GM21529 (cell line): ENCODE data around the gene TMEM120B.

Experiments used
- ATAC-seq: cut with Tn5 transposase; IDR thresholded peaks from one replicate; pipeline ENCODE4 v1.9.1; 2021; ENCODE audit not compliant: unreplicated experiment

Gene TMEM120B

GRCh38 chr12:121812921-121813896 lies 100.7 kb downstream of the TMEM120B start:
- ATAC-seq: no peak

GRCh38 chr12:121813951-121814350 lies 101.4 kb downstream of the TMEM120B start:
- ATAC-seq: no peak

GRCh38 chr12:121814429-121815119 lies 102.0 kb downstream of the TMEM120B start:
- ATAC-seq: no peak

- ATAC-seq: no peak
Measured at GRCh38 chr12:121815263-121815662, 102.7 kb downstream of the TMEM120B start.

- ATAC-seq: no peak
Measured at GRCh38 chr12:121816925-121817647, 104.5 kb downstream of the TMEM120B start.

GRCh38 chr12:121817648-121818043 lies 105.1 kb downstream of the TMEM120B start:
- ATAC-seq: no peak

- ATAC-seq: no peak
Measured at GRCh38 chr12:121819212-121819949, 106.8 kb downstream of the TMEM120B start.

- ATAC-seq: no peak
Measured at GRCh38 chr12:121820056-121820455, 107.5 kb downstream of the TMEM120B start.

GRCh38 chr12:121822393-121823100 lies 110.0 kb downstream of the TMEM120B start:
- ATAC-seq: no peak

GRCh38 chr12:121823101-121823726 lies 110.7 kb downstream of the TMEM120B start:
- no peak for ATAC-seq

- no peak for ATAC-seq
Measured at GRCh38 chr12:121823727-121824115, 111.2 kb downstream of the TMEM120B start.

GRCh38 chr12:121825041-121825523 lies 112.5 kb downstream of the TMEM120B start:
- no peak for ATAC-seq

- no peak for ATAC-seq
Measured at GRCh38 chr12:121826318-121827150, 114.0 kb downstream of the TMEM120B start.

- ATAC-seq: no peak
Measured at GRCh38 chr12:121827351-121828099, 115.0 kb downstream of the TMEM120B start.

- no peak for ATAC-seq
Measured at GRCh38 chr12:121828306-121828705, 115.8 kb downstream of the TMEM120B start.

GRCh38 chr12:121828826-121829225 lies 116.3 kb downstream of the TMEM120B start:
- no peak for ATAC-seq

GRCh38 chr12:121829250-121829918 lies 116.8 kb downstream of the TMEM120B start:
- no peak for ATAC-seq
